Panc1 (cell line): ENCODE measurements around the gene ZBTB12. TPM values are rescaled to one million over a fixed set of nuclear protein-coding genes. Genes with fewer than 3 reads are reported as not detected.

ENCODE experiments used
- ATAC-seq: fragments of 200-7000 bp; cut with Tn5 transposase; 2 replicates; pipeline ENCODE4 v1.9.1; 2020; ENCODE audit warnings: mild to moderate bottlenecking, moderate library complexity
- BruUV-seq: library from RNA; stranded (reverse); fragments of 400-500 nt; replicated peaks from 2 replicates; lab custom pipeline; 2021; lab: Mats Ljungman, UMichigan
- CTCF ChIA-PET: fragments of 300-600 bp; sonication (Branson Sonifier 250); formaldehyde crosslinking; loops from one replicate; lab custom pipeline; 2022; ENCODE audit warnings: antibody characterized with exemption; lab: Charles Lee
- POLR2A ChIA-PET: fragments of 300-600 bp; sonication (Branson Sonifier 250); formaldehyde crosslinking; loops from one replicate; lab custom pipeline; 2022; ENCODE audit warnings: antibody characterized with exemption; lab: Charles Lee
- DNase-seq: peaks from one replicate; pipeline ENCODE4 v3.0.0-alpha.2; 2010; ENCODE audit warnings: low read depth, low spot score
- H3K27ac ChIP-seq: 2 replicates; pipeline ENCODE4 v1.5.1; 2011; ENCODE audit warnings: mild to moderate bottlenecking, low read length, inconsistent platforms
- H3K27me3 ChIP-seq: fragments of 200-500 bp; sonication (Bioruptor generic); 2 replicates; pipeline ENCODE4 v1.6.0; 2014; ENCODE audit warnings: low read length, inconsistent platforms; ENCODE audit not compliant: control insufficient read depth, insufficient read depth
- H3K36me3 ChIP-seq: fragments of 200-500 bp; sonication (Bioruptor generic); 2 replicates; pipeline ENCODE4 v1.5.1; 2014; ENCODE audit warnings: inconsistent platforms, mild to moderate bottlenecking, low read length, moderate library complexity; ENCODE audit not compliant: control insufficient read depth, insufficient read depth
- H3K4me1 ChIP-seq: 2 replicates; pipeline ENCODE4 v1.5.1; 2011; ENCODE audit warnings: inconsistent platforms, mild to moderate bottlenecking, low read length, moderate library complexity; ENCODE audit not compliant: control insufficient read depth, insufficient read depth
- H3K4me3 ChIP-seq, 2 experiments: 2 replicates each; pipeline ENCODE4 v1.5.1; 2011 to 2012; ENCODE audit warnings: low read depth in 2 of 2, low read length in 2 of 2, mild to moderate bottlenecking in 2 of 2, inconsistent platforms in 1 of 2, moderate library complexity in 1 of 2
- H3K9me3 ChIP-seq: fragments of 200-500 bp; sonication (Bioruptor generic); 2 replicates; pipeline ENCODE4 v1.5.1; 2014; ENCODE audit warnings: low read depth, mild to moderate bottlenecking, inconsistent platforms, low read length, moderate library complexity; ENCODE audit not compliant: control insufficient read depth, insufficient read depth
- POLR2AphosphoS5 ChIP-seq: IDR thresholded peaks from 2 replicates; pipeline ENCODE4 v1.6.1; 2012; ENCODE audit warnings: mild to moderate bottlenecking, low read depth, low read length, moderate library complexity
- SIN3A ChIP-seq: IDR thresholded peaks from 2 replicates; pipeline ENCODE4 v1.6.1; 2012; ENCODE audit warnings: low read depth, mild to moderate bottlenecking, low read length, moderate library complexity, borderline replicate concordance; ENCODE audit not compliant: insufficient read depth
- TCF7L2 ChIP-seq: IDR thresholded peaks from 2 replicates; pipeline ENCODE4 v1.6.1; 2011; ENCODE audit warnings: mild to moderate bottlenecking, low read depth, low read length, inconsistent platforms
- in situ Hi-C: cut with HindIII; loops from 2 replicates; pipeline ENCODE4 v1.10.0; 2016; ENCODE audit warnings: low sequenced_read_pairs, low pct_unique_long_range_greater_than_20kb
- intact Hi-C: fragments of 100-400 bp; cut with micrococcal nuclease; formaldehyde crosslinking; loops from one replicate; pipeline ENCODE4 v1.10.0; 2022; ENCODE audit not compliant: unreplicated experiment
- total RNA-seq: library from RNA; stranded (reverse); gene quantifications from one replicate; pipeline ENCODE4 v1.2.1, GENCODE V29; 2021; ENCODE audit not compliant: unreplicated experiment
- TF ChIP-seq, protein P1 (sequence below): fragments of 450-650 bp; IDR thresholded peaks from 2 replicates; pipeline ENCODE4 v1.5.1; 2017; ENCODE audit warnings: mild to moderate bottlenecking
- TF ChIP-seq, protein P2 (sequence below), 2 experiments: IDR thresholded peaks; 2 replicates each; pipeline ENCODE4 v1.6.1; 2011 to 2012; ENCODE audit warnings: low read depth in 2 of 2, control low read depth in 1 of 2, low read length in 1 of 2, mild to moderate bottlenecking in 1 of 2, moderate library complexity in 1 of 2; ENCODE audit not compliant: insufficient read depth in 1 of 2

ZBTB12 gene
- total RNA-seq, 1 experiment from 2014 or later = 9.4 TPM

DNA sequence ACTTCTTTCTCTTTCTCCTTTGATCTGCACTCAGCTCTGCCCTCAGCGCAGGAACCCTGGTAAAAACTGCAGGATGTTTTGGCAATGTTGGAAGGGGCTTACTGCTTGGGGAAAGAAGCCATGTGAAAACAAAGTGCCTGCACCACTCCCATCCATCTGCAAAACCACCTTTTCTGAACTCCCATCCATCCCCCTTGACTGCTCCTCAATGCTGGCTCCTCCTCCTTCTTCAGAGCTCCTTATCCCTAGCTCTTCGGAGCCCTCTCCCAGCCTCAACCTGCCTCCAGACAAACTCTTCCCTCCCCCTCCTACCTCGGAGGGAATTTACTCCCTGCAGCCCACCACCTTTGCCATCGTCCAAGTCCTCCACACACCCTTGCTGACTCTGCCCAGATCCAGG lies 4.2 kb upstream of the ZBTB12 start:
- peaks cover 10% of the 10 kb centered on the region for H3K4me1 ChIP-seq
- ChIA-PET CTCF (interaction anchor here (0.6 kb wide), 1 partner anchor 11 kb away, joined by 4 read pairs; no protein-coding TSS in a partner anchor), POLR2A (interaction anchor here (0.5 kb wide), 1 partner anchor 229 kb away, joined by 9 read pairs; no protein-coding TSS in a partner anchor)
- intact Hi-C loops (no loop called here), in situ Hi-C loops (no loop called here)
- TF ChIP-seq POLR2AphosphoS5 = no peak
- TF ChIP-seq, protein P1, sequence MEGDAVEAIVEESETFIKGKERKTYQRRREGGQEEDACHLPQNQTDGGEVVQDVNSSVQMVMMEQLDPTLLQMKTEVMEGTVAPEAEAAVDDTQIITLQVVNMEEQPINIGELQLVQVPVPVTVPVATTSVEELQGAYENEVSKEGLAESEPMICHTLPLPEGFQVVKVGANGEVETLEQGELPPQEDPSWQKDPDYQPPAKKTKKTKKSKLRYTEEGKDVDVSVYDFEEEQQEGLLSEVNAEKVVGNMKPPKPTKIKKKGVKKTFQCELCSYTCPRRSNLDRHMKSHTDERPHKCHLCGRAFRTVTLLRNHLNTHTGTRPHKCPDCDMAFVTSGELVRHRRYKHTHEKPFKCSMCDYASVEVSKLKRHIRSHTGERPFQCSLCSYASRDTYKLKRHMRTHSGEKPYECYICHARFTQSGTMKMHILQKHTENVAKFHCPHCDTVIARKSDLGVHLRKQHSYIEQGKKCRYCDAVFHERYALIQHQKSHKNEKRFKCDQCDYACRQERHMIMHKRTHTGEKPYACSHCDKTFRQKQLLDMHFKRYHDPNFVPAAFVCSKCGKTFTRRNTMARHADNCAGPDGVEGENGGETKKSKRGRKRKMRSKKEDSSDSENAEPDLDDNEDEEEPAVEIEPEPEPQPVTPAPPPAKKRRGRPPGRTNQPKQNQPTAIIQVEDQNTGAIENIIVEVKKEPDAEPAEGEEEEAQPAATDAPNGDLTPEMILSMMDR = no peak
- no peak for TF ChIP-seq TCF7L2
- TF ChIP-seq SIN3A = no peak
- TF ChIP-seq, protein P2, sequence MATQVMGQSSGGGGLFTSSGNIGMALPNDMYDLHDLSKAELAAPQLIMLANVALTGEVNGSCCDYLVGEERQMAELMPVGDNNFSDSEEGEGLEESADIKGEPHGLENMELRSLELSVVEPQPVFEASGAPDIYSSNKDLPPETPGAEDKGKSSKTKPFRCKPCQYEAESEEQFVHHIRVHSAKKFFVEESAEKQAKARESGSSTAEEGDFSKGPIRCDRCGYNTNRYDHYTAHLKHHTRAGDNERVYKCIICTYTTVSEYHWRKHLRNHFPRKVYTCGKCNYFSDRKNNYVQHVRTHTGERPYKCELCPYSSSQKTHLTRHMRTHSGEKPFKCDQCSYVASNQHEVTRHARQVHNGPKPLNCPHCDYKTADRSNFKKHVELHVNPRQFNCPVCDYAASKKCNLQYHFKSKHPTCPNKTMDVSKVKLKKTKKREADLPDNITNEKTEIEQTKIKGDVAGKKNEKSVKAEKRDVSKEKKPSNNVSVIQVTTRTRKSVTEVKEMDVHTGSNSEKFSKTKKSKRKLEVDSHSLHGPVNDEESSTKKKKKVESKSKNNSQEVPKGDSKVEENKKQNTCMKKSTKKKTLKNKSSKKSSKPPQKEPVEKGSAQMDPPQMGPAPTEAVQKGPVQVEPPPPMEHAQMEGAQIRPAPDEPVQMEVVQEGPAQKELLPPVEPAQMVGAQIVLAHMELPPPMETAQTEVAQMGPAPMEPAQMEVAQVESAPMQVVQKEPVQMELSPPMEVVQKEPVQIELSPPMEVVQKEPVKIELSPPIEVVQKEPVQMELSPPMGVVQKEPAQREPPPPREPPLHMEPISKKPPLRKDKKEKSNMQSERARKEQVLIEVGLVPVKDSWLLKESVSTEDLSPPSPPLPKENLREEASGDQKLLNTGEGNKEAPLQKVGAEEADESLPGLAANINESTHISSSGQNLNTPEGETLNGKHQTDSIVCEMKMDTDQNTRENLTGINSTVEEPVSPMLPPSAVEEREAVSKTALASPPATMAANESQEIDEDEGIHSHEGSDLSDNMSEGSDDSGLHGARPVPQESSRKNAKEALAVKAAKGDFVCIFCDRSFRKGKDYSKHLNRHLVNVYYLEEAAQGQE (IDR thresholded peaks at IDR 0.05; ENCODE audit: insufficient read depth in 1 of 2, low read depth in 2 of 2, low read length in 1 of 2) = no peak
- H3K36me3 ChIP-seq = no peaks in the 10 kb centered on the region
- BruUV-seq = no TSS peak
- no peak overlapping the region for H3K4me3 ChIP-seq
- ATAC-seq (no peak), DNase-seq (no peak)
- no peaks in the 10 kb centered on the region for H3K9me3 ChIP-seq
- H3K27ac ChIP-seq = no peak overlapping the region
- no peaks in the 10 kb centered on the region for H3K27me3 ChIP-seq

DNA sequence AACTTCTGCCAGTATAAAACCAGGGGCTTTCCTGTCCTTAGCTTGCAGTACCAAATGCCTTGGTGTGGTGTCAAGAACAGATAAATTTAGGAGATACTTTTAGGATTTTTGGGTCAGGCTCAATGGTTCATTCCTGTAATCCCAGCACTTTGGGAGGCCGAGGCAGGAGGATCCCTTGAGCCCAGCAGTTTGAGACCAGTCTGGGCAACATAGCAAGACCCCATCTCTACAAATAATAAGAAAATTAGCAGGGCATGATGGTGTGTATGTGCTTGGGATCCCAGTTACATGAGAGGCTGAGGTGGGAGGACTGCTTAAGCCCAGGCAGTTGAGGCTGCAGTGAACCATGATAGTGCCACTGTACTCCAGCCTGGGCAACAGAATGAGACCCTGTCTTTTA lies 3.2 kb upstream of the ZBTB12 start:
- CTCF ChIA-PET = no interaction called here
- POLR2A ChIA-PET = no interaction called here

More for the DNA sequence above, 3.2 kb upstream of the ZBTB12 start:
- DNase-seq = no peak
- TF ChIP-seq, protein P1 = no peak
- TF ChIP-seq, protein P2 (IDR thresholded peaks at IDR 0.05; ENCODE audit: insufficient read depth in 1 of 2, low read depth in 2 of 2, low read length in 1 of 2) = no peak
- TF ChIP-seq POLR2AphosphoS5 = no peak
- TF ChIP-seq TCF7L2 = no peak
- no peak for TF ChIP-seq SIN3A
- intact Hi-C loops (no loop called here), in situ Hi-C loops (no loop called here)
- no peaks in the 10 kb centered on the region for H3K27me3 ChIP-seq
- H3K4me3 ChIP-seq = no peak overlapping the region
- no peak for ATAC-seq
- H3K9me3 ChIP-seq = no peaks in the 10 kb centered on the region
- H3K36me3 ChIP-seq = no peaks in the 10 kb centered on the region
- peaks cover 13% of the 10 kb centered on the region for H3K4me1 ChIP-seq
- H3K27ac ChIP-seq = no peak overlapping the region
- no TSS peak for BruUV-seq
